ENCODE results near the gene SERINC3. TPM values are rescaled to one million over a fixed set of nuclear protein-coding genes. Genes with fewer than 3 reads are reported as not detected.

The SERINC3 gene
- total and polyA plus RNA-seq, 10 of the 15 experiments (the other 5 are each of a cell fraction or from before 2014, with no cell fraction given): 24.5 to 96.8 (median 38.8) TPM

DNA sequence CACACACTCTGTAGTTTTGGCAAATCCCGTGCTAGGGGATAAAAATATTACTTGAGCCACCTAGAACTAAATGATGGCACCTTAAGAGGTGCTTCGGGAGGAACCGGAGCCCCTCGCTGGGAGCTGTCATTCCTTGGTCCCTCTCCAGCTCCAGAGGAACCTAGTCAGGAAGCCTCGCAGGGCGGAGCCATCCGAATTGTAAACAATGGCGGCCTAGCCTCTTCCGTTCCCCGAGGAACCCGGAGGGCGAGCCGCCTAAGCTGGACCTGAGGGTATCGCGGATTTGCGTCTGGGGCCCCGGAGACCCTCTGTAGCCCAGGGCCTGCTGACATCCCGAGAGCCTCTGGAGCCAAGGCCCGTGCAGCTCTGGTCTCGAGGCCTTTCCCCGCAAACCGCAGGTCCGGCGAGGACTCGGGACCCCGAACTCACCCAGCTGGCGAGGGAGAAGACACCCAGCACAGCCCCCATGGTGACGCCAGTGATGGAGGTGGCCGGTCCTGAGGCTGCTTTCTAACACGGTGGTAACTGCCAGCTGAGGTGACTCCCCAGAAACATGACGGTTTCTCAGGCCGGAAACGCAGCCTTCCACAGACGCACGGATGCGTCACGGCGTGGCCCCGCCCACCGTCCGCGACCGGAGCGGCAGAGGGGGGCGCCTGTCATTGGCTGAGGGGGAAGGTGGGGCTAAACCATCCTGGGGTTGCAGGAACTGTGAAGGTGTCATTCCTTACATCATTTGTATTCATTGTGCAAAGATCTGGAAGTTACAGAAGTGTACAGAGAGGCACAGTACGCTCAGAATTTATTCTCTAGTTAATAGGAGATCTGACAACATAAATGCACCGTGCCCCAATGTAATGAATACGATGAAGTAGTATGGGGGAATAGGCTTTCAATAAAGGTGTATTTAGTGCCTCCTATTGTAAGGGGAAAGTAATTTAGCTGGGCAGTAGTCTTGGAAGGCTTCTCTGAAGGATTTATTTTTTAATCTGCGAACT lies at the start of gene SERINC3 (continued):
- peak; percentile 34 to 53; a peak in 2 of 4 replicates for TF ChIP-seq SRF (IDR thresholded peaks at IDR 0.05; ENCODE audit: low read depth in 2 of 2, low read length in 2 of 2)
- TF ChIP-seq NR2C1 (IDR thresholded peaks at IDR 0.05): no peak
- peak; percentile 85 for TF ChIP-seq NBN (IDR thresholded peaks at IDR 0.05)
- no peak; the same call in none of the 2 replicates for TF ChIP-seq EED (IDR thresholded peaks at IDR 0.05; ENCODE audit: low read depth)
- TF ChIP-seq HDGF (IDR thresholded peaks at IDR 0.05): peak; percentile 82; the same call in 1 of the 2 replicates
- TF ChIP-seq, protein P1, sequence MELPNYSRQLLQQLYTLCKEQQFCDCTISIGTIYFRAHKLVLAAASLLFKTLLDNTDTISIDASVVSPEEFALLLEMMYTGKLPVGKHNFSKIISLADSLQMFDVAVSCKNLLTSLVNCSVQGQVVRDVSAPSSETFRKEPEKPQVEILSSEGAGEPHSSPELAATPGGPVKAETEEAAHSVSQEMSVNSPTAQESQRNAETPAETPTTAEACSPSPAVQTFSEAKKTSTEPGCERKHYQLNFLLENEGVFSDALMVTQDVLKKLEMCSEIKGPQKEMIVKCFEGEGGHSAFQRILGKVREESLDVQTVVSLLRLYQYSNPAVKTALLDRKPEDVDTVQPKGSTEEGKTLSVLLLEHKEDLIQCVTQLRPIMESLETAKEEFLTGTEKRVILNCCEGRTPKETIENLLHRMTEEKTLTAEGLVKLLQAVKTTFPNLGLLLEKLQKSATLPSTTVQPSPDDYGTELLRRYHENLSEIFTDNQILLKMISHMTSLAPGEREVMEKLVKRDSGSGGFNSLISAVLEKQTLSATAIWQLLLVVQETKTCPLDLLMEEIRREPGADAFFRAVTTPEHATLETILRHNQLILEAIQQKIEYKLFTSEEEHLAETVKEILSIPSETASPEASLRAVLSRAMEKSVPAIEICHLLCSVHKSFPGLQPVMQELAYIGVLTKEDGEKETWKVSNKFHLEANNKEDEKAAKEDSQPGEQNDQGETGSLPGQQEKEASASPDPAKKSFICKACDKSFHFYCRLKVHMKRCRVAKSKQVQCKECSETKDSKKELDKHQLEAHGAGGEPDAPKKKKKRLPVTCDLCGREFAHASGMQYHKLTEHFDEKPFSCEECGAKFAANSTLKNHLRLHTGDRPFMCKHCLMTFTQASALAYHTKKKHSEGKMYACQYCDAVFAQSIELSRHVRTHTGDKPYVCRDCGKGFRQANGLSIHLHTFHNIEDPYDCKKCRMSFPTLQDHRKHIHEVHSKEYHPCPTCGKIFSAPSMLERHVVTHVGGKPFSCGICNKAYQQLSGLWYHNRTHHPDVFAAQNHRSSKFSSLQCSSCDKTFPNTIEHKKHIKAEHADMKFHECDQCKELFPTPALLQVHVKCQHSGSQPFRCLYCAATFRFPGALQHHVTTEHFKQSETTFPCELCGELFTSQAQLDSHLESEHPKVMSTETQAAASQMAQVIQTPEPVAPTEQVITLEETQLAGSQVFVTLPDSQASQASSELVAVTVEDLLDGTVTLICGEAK (IDR thresholded peaks at IDR 0.05; ENCODE audit: borderline replicate concordance): peak; percentile 60; the same call in 1 of the 2 replicates
- TF ChIP-seq RFX5 (IDR thresholded peaks at IDR 0.05; ENCODE audit: low read depth, low read length): peak; percentile 59; the same call in 1 of the 2 replicates
- TF ChIP-seq, protein P2, sequence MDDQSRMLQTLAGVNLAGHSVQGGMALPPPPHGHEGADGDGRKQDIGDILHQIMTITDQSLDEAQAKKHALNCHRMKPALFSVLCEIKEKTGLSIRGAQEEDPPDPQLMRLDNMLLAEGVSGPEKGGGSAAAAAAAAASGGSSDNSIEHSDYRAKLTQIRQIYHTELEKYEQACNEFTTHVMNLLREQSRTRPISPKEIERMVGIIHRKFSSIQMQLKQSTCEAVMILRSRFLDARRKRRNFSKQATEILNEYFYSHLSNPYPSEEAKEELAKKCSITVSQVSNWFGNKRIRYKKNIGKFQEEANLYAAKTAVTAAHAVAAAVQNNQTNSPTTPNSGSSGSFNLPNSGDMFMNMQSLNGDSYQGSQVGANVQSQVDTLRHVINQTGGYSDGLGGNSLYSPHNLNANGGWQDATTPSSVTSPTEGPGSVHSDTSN (IDR thresholded peaks at IDR 0.05; ENCODE audit: insufficient replicate concordance, low read depth, low read length): peak; percentile 53
- TF ChIP-seq YY1 (IDR thresholded peaks at IDR 0.05; ENCODE audit: low read depth, low read length): peak; percentile 91
- peak; percentile 51; the same call in 1 of the 2 replicates for TF ChIP-seq CHD2 (IDR thresholded peaks at IDR 0.05; ENCODE audit: borderline replicate concordance, low read depth, low read length)
- peak; percentile 54; the same call in 1 of the 2 replicates for TF ChIP-seq RUNX3 (IDR thresholded peaks at IDR 0.05; ENCODE audit: low read length)
- TF ChIP-seq, protein P3, sequence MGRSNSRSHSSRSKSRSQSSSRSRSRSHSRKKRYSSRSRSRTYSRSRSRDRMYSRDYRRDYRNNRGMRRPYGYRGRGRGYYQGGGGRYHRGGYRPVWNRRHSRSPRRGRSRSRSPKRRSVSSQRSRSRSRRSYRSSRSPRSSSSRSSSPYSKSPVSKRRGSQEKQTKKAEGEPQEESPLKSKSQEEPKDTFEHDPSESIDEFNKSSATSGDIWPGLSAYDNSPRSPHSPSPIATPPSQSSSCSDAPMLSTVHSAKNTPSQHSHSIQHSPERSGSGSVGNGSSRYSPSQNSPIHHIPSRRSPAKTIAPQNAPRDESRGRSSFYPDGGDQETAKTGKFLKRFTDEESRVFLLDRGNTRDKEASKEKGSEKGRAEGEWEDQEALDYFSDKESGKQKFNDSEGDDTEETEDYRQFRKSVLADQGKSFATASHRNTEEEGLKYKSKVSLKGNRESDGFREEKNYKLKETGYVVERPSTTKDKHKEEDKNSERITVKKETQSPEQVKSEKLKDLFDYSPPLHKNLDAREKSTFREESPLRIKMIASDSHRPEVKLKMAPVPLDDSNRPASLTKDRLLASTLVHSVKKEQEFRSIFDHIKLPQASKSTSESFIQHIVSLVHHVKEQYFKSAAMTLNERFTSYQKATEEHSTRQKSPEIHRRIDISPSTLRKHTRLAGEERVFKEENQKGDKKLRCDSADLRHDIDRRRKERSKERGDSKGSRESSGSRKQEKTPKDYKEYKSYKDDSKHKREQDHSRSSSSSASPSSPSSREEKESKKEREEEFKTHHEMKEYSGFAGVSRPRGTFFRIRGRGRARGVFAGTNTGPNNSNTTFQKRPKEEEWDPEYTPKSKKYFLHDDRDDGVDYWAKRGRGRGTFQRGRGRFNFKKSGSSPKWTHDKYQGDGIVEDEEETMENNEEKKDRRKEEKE (IDR thresholded peaks at IDR 0.05): no peak
- TF ChIP-seq IKZF2 (IDR thresholded peaks at IDR 0.05): peak; percentile 17 to 31; a peak in 2 of 4 replicates
- no peak for TF ChIP-seq HDAC2 (IDR thresholded peaks at IDR 0.05)
- TF ChIP-seq SMAD5 (IDR thresholded peaks at IDR 0.05; ENCODE audit: low read depth): peak; percentile 66; the same call in 1 of the 2 replicates
- peak; percentile 68 for TF ChIP-seq SP1 (IDR thresholded peaks at IDR 0.05; ENCODE audit: low read depth, low read length)
- TF ChIP-seq TCF3 (IDR thresholded peaks at IDR 0.05; ENCODE audit: borderline replicate concordance, insufficient read depth, low read depth, low read length): peak; percentile 42; the same call in 1 of the 2 replicates
- no peak for TF ChIP-seq FOS (IDR thresholded peaks at IDR 0.05; ENCODE audit: borderline replicate concordance, extremely low read depth, insufficient read length)
- TF ChIP-seq FOXK2 (IDR thresholded peaks at IDR 0.05): peak; percentile 77
- TF ChIP-seq NFYB (IDR thresholded peaks at IDR 0.05; ENCODE audit: insufficient read depth, low read depth, low read length): peak; percentile 73; the same call in 1 of the 2 replicates
